Activated T-helper 1 cell treated with anti-CD3 and anti-CD28 coated beads, Interleukin-2, amount 50 U/mL, for 16 hours (primary cell): ENCODE measurements around the gene GTF2F2.
"Not testable (repeated sequence)": the region's sequence is repeated elsewhere in the genome, so short reads cannot be mapped to it uniquely, and the experiment has no call there.

Experiments used
- DNase-seq, 2 donors: peaks; one replicate each; pipeline ENCODE4 v3.0.0-alpha.2; 2020; ENCODE audit warnings: low read depth in 1 of 2, low spot score in 1 of 2

Gene GTF2F2

GRCh38 chr13:45178349-45179162, 58.2 kb downstream of the GTF2F2 start:
- DNase-seq, result no peak

GRCh38 chr13:45179428-45179827, 59.1 kb downstream of the GTF2F2 start:
- DNase-seq, result no peak

GRCh38 chr13:45180303-45180702, 60.0 kb downstream of the GTF2F2 start:
- DNase-seq, result no peak

- DNase-seq, result no peak
Measured at GRCh38 chr13:45180713-45181601, 60.6 kb downstream of the GTF2F2 start.

GRCh38 chr13:45184693-45185092, 64.4 kb downstream of the GTF2F2 start:
- no peak for DNase-seq

- no peak for DNase-seq
Measured at GRCh38 chr13:45185286-45185685, 65.0 kb downstream of the GTF2F2 start.

GRCh38 chr13:45189077-45189476, 68.8 kb downstream of the GTF2F2 start:
- not testable (repeated sequence) for DNase-seq

- DNase-seq, result not testable (repeated sequence)
Measured at GRCh38 chr13:45189511-45189910, 69.2 kb downstream of the GTF2F2 start.

GRCh38 chr13:45191874-45192273, 71.6 kb downstream of the GTF2F2 start:
- no peak for DNase-seq

GRCh38 chr13:45194081-45194939, 74.0 kb downstream of the GTF2F2 start:
- no peak for DNase-seq

GRCh38 chr13:45195421-45195820, 75.1 kb downstream of the GTF2F2 start:
- DNase-seq, result no peak

- DNase-seq, result no peak
Measured at GRCh38 chr13:45196096-45196495, 75.8 kb downstream of the GTF2F2 start.

GRCh38 chr13:45196622-45197021, 76.3 kb downstream of the GTF2F2 start:
- no peak for DNase-seq

GRCh38 chr13:45198041-45198440, 77.7 kb downstream of the GTF2F2 start:
- no peak for DNase-seq

- DNase-seq, result no peak
Measured at GRCh38 chr13:45198924-45199323, 78.6 kb downstream of the GTF2F2 start.

- DNase-seq, result no peak
Measured at GRCh38 chr13:45199711-45200110, 79.4 kb downstream of the GTF2F2 start.

GRCh38 chr13:45200701-45201232, 80.5 kb downstream of the GTF2F2 start, which contains the start of gene KCTD4:
Gene KCTD4 (minus strand): TSS chr13:45201045. CDS start chr13:45194567, 6,478 bp downstream.
- no peak for DNase-seq

GRCh38 chr13:45205124-45205523, 84.8 kb downstream of the GTF2F2 start:
- DNase-seq, result no peak

- DNase-seq, result no peak
Measured at GRCh38 chr13:45206340-45206739, 86.0 kb downstream of the GTF2F2 start.

- no peak for DNase-seq
Measured at GRCh38 chr13:45207319-45207718, 87.0 kb downstream of the GTF2F2 start.

GRCh38 chr13:45208132-45208531, 87.8 kb downstream of the GTF2F2 start:
- DNase-seq, result no peak
